K562 (cell line): ENCODE data around the gene PEAR1. TPM values are rescaled to one million over a fixed set of nuclear protein-coding genes. Genes with fewer than 3 reads are reported as not detected.
A peak's percentile ranks its signal among the peaks of the same experiment; 100 is the strongest.

Experiments used
- ATAC-seq: fragments of 200-7000 bp; cut with Tn5 transposase; 3 replicates; pipeline ENCODE4 v1.9.1; 2020; ENCODE audit warnings: moderate library complexity
- BruUV-seq: library from RNA; stranded (reverse); fragments of 400-500 nt; replicated peaks from 2 replicates; lab custom pipeline; 2021; lab: Mats Ljungman, UMichigan
- CTCF ChIA-PET: fragments of 300-600 bp; formaldehyde crosslinking; extraction: SDS; loops from one replicate; lab custom pipeline; 2021; ENCODE audit warnings: low intra/inter-chr PET ratio; lab: Yijun Ruan, JAX
- POLR2A ChIA-PET: fragments of 300-600, 350-650 bp; sonication (Branson Sonifier 250); formaldehyde crosslinking; extraction: SDS; loops from one replicate; lab custom pipeline; 2021; ENCODE audit warnings: antibody characterized with exemption, inconsistent platforms; lab: Yijun Ruan, JAX
- DNase-seq, 4 experiments: peaks; one replicate each; pipeline versions ENCODE4 v3.0.0 to v3.0.0-alpha.2; 2011 to 2018; ENCODE audit warnings: low spot score in 3 of 4, mixed read lengths in 3 of 4; ENCODE audit errors: extremely low read depth in 1 of 4
- FAIRE-seq: peaks from 2 replicates; lab custom pipeline; 2011; peaks lifted over from hg19 to GRCh38; lab: Jason Lieb, UNC
- H2AFZ ChIP-seq: 2 replicates; pipeline ENCODE4 v1.6.0; 2011; ENCODE audit warnings: low read depth, low read length, control low read depth, inconsistent platforms
- H3K27ac ChIP-seq: fragments of 200-600 bp; 3 replicates; pipeline ENCODE4 v1.8.0; 2011; ENCODE audit warnings: low read depth, mild to moderate bottlenecking, control low read depth, inconsistent platforms, low read length, moderate library complexity, mixed read lengths; ENCODE audit errors: extremely low read depth
- H3K27me3 ChIP-seq, 2 experiments: fragments of 300-600 bp in 1 of 2; 2 replicates in 1 of 2; 3 replicates in 1 of 2; pipeline versions ENCODE4 v1.6.0 to v1.8.0; 2011; ENCODE audit warnings: inconsistent platforms in 2 of 2, low read length in 2 of 2, mild to moderate bottlenecking in 1 of 2, mixed read lengths in 1 of 2, moderate library complexity in 1 of 2; ENCODE audit not compliant: control insufficient read depth in 2 of 2, insufficient read depth in 2 of 2
- H3K36me3 ChIP-seq: fragments of 300-600 bp; 3 replicates; pipeline ENCODE4 v1.8.0; 2011; ENCODE audit warnings: mild to moderate bottlenecking, low read length, inconsistent platforms; ENCODE audit not compliant: control insufficient read depth, insufficient read depth
- H3K4me1 ChIP-seq, 2 experiments: fragments of 200-600 bp in 1 of 2; replicated peaks in 1 of 2; 2 replicates in 1 of 2; 3 replicates in 1 of 2; pipeline versions ENCODE4 v1.5.1 to v1.8.0; 2011; ENCODE audit warnings: inconsistent platforms in 2 of 2, low read length in 2 of 2, mild to moderate bottlenecking in 1 of 2, mixed read lengths in 1 of 2, moderate library complexity in 1 of 2; ENCODE audit not compliant: control insufficient read depth in 2 of 2, insufficient read depth in 2 of 2
- H3K4me2 ChIP-seq: 2 replicates; pipeline ENCODE4 v1.6.1; 2011; ENCODE audit warnings: low read length, control low read depth, inconsistent platforms, mixed read lengths; ENCODE audit not compliant: insufficient read depth
- H3K4me3 ChIP-seq: fragments of 200-600 bp; sonication (generic), shearing (Covaris generic); 2 replicates; pipeline ENCODE4 v1.5.1; 2016; ENCODE audit warnings: control low read depth, inconsistent platforms
- H3K79me2 ChIP-seq: fragments of 200-600 bp; 3 replicates; pipeline ENCODE4 v1.8.0; 2011; ENCODE audit warnings: low read length, inconsistent platforms; ENCODE audit not compliant: control insufficient read depth, insufficient read depth
- H3K9ac ChIP-seq, 2 experiments: 2 replicates each; pipeline versions ENCODE4 v1.6.0 to v1.6.1; 2011; ENCODE audit warnings: low read depth in 2 of 2, low read length in 2 of 2, control low read depth in 1 of 2, inconsistent platforms in 1 of 2, mild to moderate bottlenecking in 1 of 2, mixed read lengths in 1 of 2; ENCODE audit not compliant: insufficient read depth in 1 of 2
- H3K9me1 ChIP-seq: one replicate; pipeline ENCODE4 v1.6.0; 2011; ENCODE audit warnings: inconsistent platforms, mild to moderate bottlenecking, low read length, moderate library complexity; ENCODE audit not compliant: control insufficient read depth, insufficient read depth
- H3K9me3 ChIP-seq: replicated peaks from 2 replicates; pipeline ENCODE4 v1.5.1; 2011; ENCODE audit warnings: low read depth, low read length, inconsistent platforms; ENCODE audit not compliant: control insufficient read depth, insufficient read depth
- H4K20me1 ChIP-seq: replicated peaks from 2 replicates; pipeline ENCODE4 v1.6.1; 2011; ENCODE audit warnings: low read length, inconsistent platforms, mixed read lengths; ENCODE audit not compliant: control insufficient read depth, insufficient read depth
- CHD7 ChIP-seq: fragments of 200-600 bp; sonication (generic); IDR thresholded peaks from one replicate; pipeline ENCODE4 v1.6.1; 2012; ENCODE audit warnings: mild to moderate bottlenecking, low read depth, low read length, inconsistent platforms
- MNT ChIP-seq, 2 experiments: fragments of 450-650 bp; conservative IDR thresholded peaks; 2 replicates each; pipeline ENCODE4 v1.6.1; 2017; ENCODE audit warnings: mild to moderate bottlenecking in 2 of 2, moderate library complexity in 2 of 2
- RBM17 ChIP-seq: fragments of 200-400 bp; formaldehyde crosslinking; IDR thresholded peaks from 2 replicates; pipeline ENCODE4 v1.6.1; 2017; ENCODE audit warnings: low read depth, mild to moderate bottlenecking, low read length, borderline replicate concordance
- SIN3B ChIP-seq: fragments of 450-650 bp; IDR thresholded peaks from 2 replicates; pipeline ENCODE4 v1.6.1; 2017; ENCODE audit warnings: low read depth, mild to moderate bottlenecking, moderate library complexity
- ZNF668 ChIP-seq: fragments of 250-450 bp; sonication (Bioruptor Pico); IDR thresholded peaks from 2 replicates; pipeline ENCODE4 v1.8.0; 2022; ENCODE audit warnings: mild to moderate bottlenecking, inconsistent platforms
- WGBS: fragments of 100-300 bp; shearing (Covaris generic); methylation state at CpG from one replicate; pipeline ENCODE4 v1.1.6; 2016; ENCODE audit warnings: low coverage, mixed read lengths; ENCODE audit not compliant: insufficient coverage; ENCODE audit errors: missing lambda C conversion rate; 5-methylcytosine and 5-hydroxymethylcytosine counted together
- in situ Hi-C: fragments of 300-500 bp; cut with MboI; formaldehyde crosslinking; loops from 4 replicates; pipeline ENCODE4 v1.15.0; 2018; ENCODE audit warnings: inconsistent platforms, mixed read lengths
- intact Hi-C: fragments of 100-400 bp; cut with micrococcal nuclease; formaldehyde crosslinking; loops from 2 replicates; pipeline ENCODE4 v1.14.2; 2022
- polyA plus RNA-seq, 8 experiments: library from polyadenylated mRNA; depleted of rRNA in 4 of 8; stranded (reverse) in 5 of 8; unstranded in 3 of 8; fragments of >200 nt; fragmentation: Nextera tagmentation in 2 of 8; fragmentation: Illumina TruSeq in 1 of 8; extraction: Ambion mirVana in 2 of 8; extraction: Trizol in 1 of 8; gene quantifications; 2 replicates each; pipeline versions ENCODE4 v1.2.1 to v1.2.3, GENCODE V29; 2011 to 2014; ENCODE audit warnings: inconsistent platforms in 1 of 8, missing spikeins in 1 of 8
- total RNA-seq, 7 experiments: library from RNA; depleted of rRNA in 6 of 7; stranded (reverse); fragments of >200 nt in 6 of 7; fragmentation: Illumina TruSeq in 2 of 7; extraction: Trizol in 2 of 7; gene quantifications; 2 replicates each; pipeline versions ENCODE4 v1.2.1 to v1.2.3, GENCODE V29; 2011 to 2021; ENCODE audit warnings: low replicate concordance in 1 of 7

Gene PEAR1
- total and polyA plus RNA-seq, 9 of the 15 experiments (the other 6 are each of a cell fraction or from before 2014, with no cell fraction given) = 0.87 to 13.9 (median 6.1) TPM

GRCh38 chr1:156892190-156893047, 1.1 kb upstream of the PEAR1 start (continued):
- TF ChIP-seq RBM17 = no peak
- TF ChIP-seq, all 486 proteins: peak for 70

GRCh38 chr1:156894001-156894400, 483 bp downstream of the PEAR1 start:
- Histone ChIP-seq H2AFZ (peak overlapping the region; percentile 95), H3K79me2 (no peaks in the 10 kb centered on the region), H3K27me3 (no peaks in the 10 kb centered on the region), H3K4me2 (0 out of 2 replicates have a peak overlapping the region, but pooled peaks have one; percentile 62), H3K9me3 (no peaks in the 10 kb centered on the region), H3K27ac (peak overlapping the region; percentile 63; the same call in 1 of the 3 replicates), H3K4me3 (no peak overlapping the region), H4K20me1 (no peaks in the 10 kb centered on the region), H3K9me1 (no peaks in the 10 kb centered on the region), H3K4me1 (peaks cover 33 to 57% of the 10 kb centered on the region in 2 experiments), H3K36me3 (no peaks in the 10 kb centered on the region), H3K9ac (peak overlapping the region; percentile 43 to 88; a peak in 2 of 4 replicates)
- BruUV-seq = no TSS peak
- 44% methylated on average over 5 of the region's 5 CpGs for WGBS
- ATAC-seq (no peak), DNase-seq (no peak), FAIRE-seq (no peak)
- in situ Hi-C loops (loop anchor here (5.0 kb wide), 1 partner anchor 33 kb away; no protein-coding TSS in a partner anchor), intact Hi-C loops (no loop called here)
- ChIA-PET POLR2A (interaction anchor here (0.6 to 0.9 kb wide), 5 partner anchors 10 to 49 kb away, joined by 3 to 4 read pairs (median 3); no protein-coding TSS in a partner anchor), CTCF (interaction anchor here (1.0 to 2.9 kb wide), 3 partner anchors 17 to 26 kb away, joined by 4 to 19 read pairs (median 5); partner anchors contain the start of gene LRRC71)
- no peak for TF ChIP-seq MNT (conservative IDR thresholded peaks at IDR 0.05)
- TF ChIP-seq SIN3B = no peak
- no peak for TF ChIP-seq ZNF668 (CRISPR knock-in tag)
- TF ChIP-seq CHD7 = no peak
